Central memory CD8-positive, alpha-beta T cell (primary cell): Measurements from ENCODE around the gene LRRC8E.
"Not testable (repeated sequence)": the region's sequence is repeated elsewhere in the genome, so short reads cannot be mapped to it uniquely, and the experiment has no call there.

Source experiments
- ATAC-seq: fragments of 150-1000 bp; cut with Tn5 transposase; replicated peaks from 2 replicates; pipeline ENCODE4 v1.10.0; 2022; ENCODE audit warnings: mild to moderate bottlenecking, moderate FRiP score, moderate number of reproducible peaks; ENCODE audit not compliant: poor library complexity, severe bottlenecking; ENCODE audit errors: extremely low read depth
- DNase-seq, 2 donors: peaks; one replicate each; pipeline ENCODE4 v3.0.0; 2021; ENCODE audit warnings: low spot score in 2 of 2
- H3K27ac Mint-ChIP-seq: one replicate; pipeline ENCODE4 v1.8.0; 2022; ENCODE audit warnings: low read depth, mild to moderate bottlenecking, moderate library complexity, mixed read lengths
- H3K27me3 Mint-ChIP-seq: one replicate; pipeline ENCODE4 v1.8.0; 2022; ENCODE audit warnings: mixed read lengths
- H3K36me3 Mint-ChIP-seq: one replicate; pipeline ENCODE4 v1.8.0; 2022; ENCODE audit warnings: mild to moderate bottlenecking, moderate library complexity, mixed read lengths; ENCODE audit not compliant: insufficient read depth
- H3K4me1 Mint-ChIP-seq: one replicate; pipeline ENCODE4 v1.8.0; 2022; ENCODE audit warnings: mixed read lengths
- H3K4me3 Mint-ChIP-seq: one replicate; pipeline ENCODE4 v1.8.0; 2022; ENCODE audit warnings: mild to moderate bottlenecking, moderate library complexity, mixed read lengths
- H3K9me3 Mint-ChIP-seq: one replicate; pipeline ENCODE4 v1.8.0; 2022; ENCODE audit warnings: mixed read lengths

The LRRC8E gene

GRCh38 chr19:7893362-7894101, 5.2 kb downstream of the LRRC8E start:
- H3K27ac Mint-ChIP-seq, H3K36me3 Mint-ChIP-seq, H3K4me1 Mint-ChIP-seq, H3K4me3 Mint-ChIP-seq, DNase-seq, ATAC-seq, H3K9me3 Mint-ChIP-seq: not testable (repeated sequence)
- H3K27me3 Mint-ChIP-seq, result peaks cover 24% of the 10 kb centered on the region

GRCh38 chr19:7894612-7895309, 6.5 kb downstream of the LRRC8E start:
- ATAC-seq, result no peak
- no peaks in the 10 kb centered on the region for H3K9me3 Mint-ChIP-seq
- no peak overlapping the region for H3K4me3 Mint-ChIP-seq
- peak in 1 of 2 donors; percentile 7 for DNase-seq
- no peak overlapping the region for H3K27ac Mint-ChIP-seq
- H3K27me3 Mint-ChIP-seq, result peaks cover 15% of the 10 kb centered on the region
- H3K36me3 Mint-ChIP-seq, result no peaks in the 10 kb centered on the region
- H3K4me1 Mint-ChIP-seq, result no peaks in the 10 kb centered on the region

DNA sequence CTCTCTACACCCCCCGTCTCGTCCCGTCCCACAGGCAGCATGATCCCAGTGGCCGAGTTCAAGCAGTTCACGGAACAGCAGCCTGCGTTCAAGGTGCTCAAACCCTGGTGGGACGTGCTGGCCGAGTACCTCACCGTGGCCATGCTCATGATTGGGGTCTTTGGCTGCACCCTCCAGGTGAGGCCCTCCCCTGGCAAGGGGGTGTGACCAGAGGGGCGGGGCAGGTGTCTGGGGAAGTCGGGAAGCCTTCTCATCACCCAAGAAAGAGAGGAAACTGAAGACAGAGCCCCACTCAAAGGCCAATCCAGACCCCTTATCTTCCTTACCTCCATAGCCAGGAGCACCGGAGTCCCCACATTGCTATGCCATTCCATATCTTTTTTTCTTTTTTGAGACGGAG, 7.3 kb downstream of the LRRC8E start:
- no peaks in the 10 kb centered on the region for H3K9me3 Mint-ChIP-seq
- DNase-seq, result peak in 1 of 2 donors; percentile 8
- ATAC-seq, result no peak
- no peaks in the 10 kb centered on the region for H3K36me3 Mint-ChIP-seq
- H3K27ac Mint-ChIP-seq, result no peak overlapping the region
- H3K4me1 Mint-ChIP-seq, result no peaks in the 10 kb centered on the region
- H3K27me3 Mint-ChIP-seq, result peaks cover 15% of the 10 kb centered on the region
- H3K4me3 Mint-ChIP-seq, result no peak overlapping the region

- H3K27ac Mint-ChIP-seq, result no peak overlapping the region
- no peaks in the 10 kb centered on the region for H3K9me3 Mint-ChIP-seq
- ATAC-seq, result no peak
- H3K4me1 Mint-ChIP-seq, result no peaks in the 10 kb centered on the region
- H3K4me3 Mint-ChIP-seq, result no peak overlapping the region
- no peak for DNase-seq
- H3K36me3 Mint-ChIP-seq, result no peaks in the 10 kb centered on the region
- H3K27me3 Mint-ChIP-seq, result peaks cover 15% of the 10 kb centered on the region
Observed at GRCh38 chr19:7897292-7897691, 9.0 kb downstream of the LRRC8E start.

GRCh38 chr19:7898967-7899366, 10.7 kb downstream of the LRRC8E start:
- Mint-ChIP-seq H3K4me3 (no peak overlapping the region), H3K4me1 (peaks cover 11% of the 10 kb centered on the region), H3K27me3 (peaks cover 13% of the 10 kb centered on the region), H3K27ac (no peak overlapping the region), H3K36me3 (peaks cover 8% of the 10 kb centered on the region), H3K9me3 (no peaks in the 10 kb centered on the region)
- DNase-seq, result peak in 1 of 2 donors; percentile 8
- no peak for ATAC-seq

- ATAC-seq (no peak), DNase-seq (no peak)
- no peaks in the 10 kb centered on the region for H3K9me3 Mint-ChIP-seq
- no peak overlapping the region for H3K4me3 Mint-ChIP-seq
- peaks cover 4% of the 10 kb centered on the region for H3K27me3 Mint-ChIP-seq
- H3K4me1 Mint-ChIP-seq, result peaks cover 18% of the 10 kb centered on the region
- H3K36me3 Mint-ChIP-seq, result peaks cover 14% of the 10 kb centered on the region
- H3K27ac Mint-ChIP-seq, result no peak overlapping the region
Observed at GRCh38 chr19:7899751-7900378, 11.6 kb downstream of the LRRC8E start.

DNA sequence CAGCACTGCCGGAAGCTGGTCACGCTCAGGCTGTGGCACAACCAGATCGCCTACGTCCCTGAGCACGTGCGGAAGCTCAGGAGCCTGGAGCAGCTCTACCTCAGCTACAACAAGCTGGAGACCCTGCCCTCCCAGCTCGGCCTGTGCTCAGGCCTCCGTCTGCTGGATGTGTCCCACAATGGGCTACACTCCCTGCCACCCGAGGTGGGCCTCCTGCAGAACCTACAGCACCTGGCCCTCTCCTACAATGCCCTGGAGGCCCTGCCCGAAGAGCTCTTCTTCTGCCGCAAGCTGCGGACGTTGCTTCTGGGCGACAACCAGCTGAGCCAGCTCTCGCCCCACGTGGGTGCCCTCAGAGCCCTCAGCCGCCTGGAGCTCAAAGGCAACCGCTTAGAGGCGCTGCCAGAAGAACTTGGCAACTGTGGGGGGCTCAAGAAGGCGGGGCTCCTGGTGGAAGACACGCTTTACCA, 12.1 kb downstream of the LRRC8E start:
- Mint-ChIP-seq H3K27me3 (no peaks in the 10 kb centered on the region), H3K36me3 (peaks cover 17% of the 10 kb centered on the region), H3K4me3 (no peak overlapping the region), H3K27ac (no peak overlapping the region), H3K4me1 (peaks cover 24% of the 10 kb centered on the region), H3K9me3 (no peaks in the 10 kb centered on the region)
- DNase-seq (peak in 1 of 2 donors; percentile 8), ATAC-seq (no peak)

DNA sequence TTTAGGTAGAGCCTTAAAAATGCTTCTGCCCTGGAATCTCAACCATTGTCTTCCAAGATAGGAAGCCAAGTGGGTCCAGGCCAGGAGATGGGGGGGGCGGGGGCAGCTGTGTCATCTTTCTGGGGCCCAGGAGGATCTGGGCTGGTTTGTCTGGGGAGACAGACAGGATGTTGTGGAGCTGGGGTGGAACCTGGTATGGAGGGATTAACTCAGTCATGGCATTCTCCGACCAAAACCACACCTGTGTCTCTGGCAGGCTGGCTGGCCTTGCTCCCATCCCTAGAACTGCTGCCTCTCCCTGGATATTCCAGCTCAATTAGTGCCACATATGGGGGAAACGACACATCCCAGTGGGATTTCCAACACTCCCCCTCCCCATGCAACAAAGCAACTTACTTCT, 12.6 kb downstream of the LRRC8E start:
- H3K4me3 Mint-ChIP-seq, result no peak overlapping the region
- H3K27me3 Mint-ChIP-seq, result no peaks in the 10 kb centered on the region
- DNase-seq, result no peak
- H3K27ac Mint-ChIP-seq, result no peak overlapping the region
- peaks cover 19% of the 10 kb centered on the region for H3K36me3 Mint-ChIP-seq
- H3K9me3 Mint-ChIP-seq, result no peaks in the 10 kb centered on the region
- no peak for ATAC-seq
- H3K4me1 Mint-ChIP-seq, result peaks cover 29% of the 10 kb centered on the region

DNA sequence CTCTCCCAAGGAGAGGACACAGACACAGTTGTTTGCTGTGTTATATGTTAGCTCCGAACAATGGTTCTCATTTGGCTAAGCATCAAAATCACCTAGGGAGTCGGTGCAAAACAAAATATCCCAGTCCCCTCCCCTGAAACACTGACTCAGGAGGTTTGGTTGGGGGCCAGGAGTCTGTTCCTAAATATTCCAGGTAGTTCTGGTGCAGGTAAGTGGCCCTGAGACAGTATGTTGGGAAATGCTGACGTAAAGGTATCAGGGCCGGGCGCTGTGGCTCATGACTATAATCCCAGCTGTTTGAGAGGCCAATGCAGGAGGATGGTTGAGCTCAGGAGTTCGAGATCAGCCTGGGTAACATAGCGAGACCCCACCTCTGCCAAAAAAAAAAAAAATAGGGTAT, 13.0 kb downstream of the LRRC8E start:
- Mint-ChIP-seq H3K27me3 (no peaks in the 10 kb centered on the region), H3K9me3 (no peaks in the 10 kb centered on the region), H3K27ac (no peak overlapping the region), H3K4me3 (no peak overlapping the region), H3K36me3 (peaks cover 22% of the 10 kb centered on the region), H3K4me1 (peaks cover 32% of the 10 kb centered on the region)
- DNase-seq, result no peak
- ATAC-seq, result no peak

GRCh38 chr19:7902796-7903243, 14.5 kb downstream of the LRRC8E start:
- H3K9me3 Mint-ChIP-seq, result no peaks in the 10 kb centered on the region
- DNase-seq, result no peak
- no peak for ATAC-seq

DNA sequence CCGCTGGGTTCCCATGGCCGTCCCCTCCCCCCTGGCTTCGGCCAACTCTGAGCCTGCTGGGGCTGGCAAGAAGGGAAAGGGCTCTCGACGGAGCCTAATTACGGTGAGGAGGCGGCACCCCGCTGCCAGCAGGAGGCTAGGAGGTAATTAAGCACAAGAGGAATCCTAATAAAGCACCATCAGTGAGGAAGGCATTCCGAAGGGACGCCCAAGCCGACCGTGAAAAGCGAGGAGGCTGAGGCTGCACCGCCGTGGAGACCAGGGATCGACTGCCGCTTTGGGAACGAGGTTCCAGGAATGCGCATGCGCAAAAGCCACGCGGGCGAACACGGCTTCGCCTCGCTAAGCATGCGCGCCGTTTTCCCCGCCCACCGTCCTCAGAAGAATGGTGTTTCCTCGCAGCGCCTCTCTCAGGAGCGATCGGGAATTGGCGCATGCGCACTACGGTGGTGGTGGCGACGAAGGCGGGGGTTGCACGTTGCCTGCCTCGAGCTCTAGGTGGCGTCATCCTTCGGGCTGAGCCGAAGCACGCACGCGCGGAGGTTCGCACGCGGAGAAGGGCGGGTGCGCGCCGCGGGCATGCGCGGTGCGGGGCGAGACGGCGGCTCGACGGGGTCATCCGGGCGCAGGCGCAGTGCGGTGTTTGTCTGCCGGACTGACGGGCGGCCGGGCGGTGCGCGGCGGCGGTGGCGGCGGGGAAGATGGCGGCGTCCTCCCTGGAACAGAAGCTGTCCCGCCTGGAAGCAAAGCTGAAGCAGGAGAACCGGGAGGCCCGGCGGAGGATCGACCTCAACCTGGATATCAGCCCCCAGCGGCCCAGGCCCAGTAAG, 15.1 kb downstream of the LRRC8E start, which contains the start of gene MAP2K7:
Gene MAP2K7, plus strand, starts transcription at position 634 of the 830 bp plus-strand sequence. Its CDS starts 68 bp downstream, at position 702.
- H3K36me3 Mint-ChIP-seq, result peaks cover 28% of the 10 kb centered on the region

More at GRCh38 chr19:7902796-7903243, 14.5 kb downstream of the LRRC8E start:
- H3K27me3 Mint-ChIP-seq, result no peaks in the 10 kb centered on the region
- H3K4me3 Mint-ChIP-seq, result peak overlapping the region; percentile 83
- H3K4me1 Mint-ChIP-seq, result peaks cover 42% of the 10 kb centered on the region
- peak overlapping the region; percentile 98 for H3K27ac Mint-ChIP-seq
- H3K36me3 Mint-ChIP-seq, result peaks cover 25% of the 10 kb centered on the region

More for the DNA sequence above, 15.1 kb downstream of the LRRC8E start, which contains the start of gene MAP2K7:
- DNase-seq (peak; percentile 100), ATAC-seq (peak; percentile 61)
- no peaks in the 10 kb centered on the region for H3K27me3 Mint-ChIP-seq
- H3K4me1 Mint-ChIP-seq, result peaks cover 42% of the 10 kb centered on the region
- no peaks in the 10 kb centered on the region for H3K9me3 Mint-ChIP-seq
- peak within 1 kb of the TSS; percentile 83 for H3K4me3 Mint-ChIP-seq
- peak within 1 kb of the TSS; percentile 98 for H3K27ac Mint-ChIP-seq
